ENCODE results near the gene RNASEH2A.
A peak's percentile ranks its signal among the peaks of the same experiment; 100 is the strongest.

Gene RNASEH2A

DNA sequence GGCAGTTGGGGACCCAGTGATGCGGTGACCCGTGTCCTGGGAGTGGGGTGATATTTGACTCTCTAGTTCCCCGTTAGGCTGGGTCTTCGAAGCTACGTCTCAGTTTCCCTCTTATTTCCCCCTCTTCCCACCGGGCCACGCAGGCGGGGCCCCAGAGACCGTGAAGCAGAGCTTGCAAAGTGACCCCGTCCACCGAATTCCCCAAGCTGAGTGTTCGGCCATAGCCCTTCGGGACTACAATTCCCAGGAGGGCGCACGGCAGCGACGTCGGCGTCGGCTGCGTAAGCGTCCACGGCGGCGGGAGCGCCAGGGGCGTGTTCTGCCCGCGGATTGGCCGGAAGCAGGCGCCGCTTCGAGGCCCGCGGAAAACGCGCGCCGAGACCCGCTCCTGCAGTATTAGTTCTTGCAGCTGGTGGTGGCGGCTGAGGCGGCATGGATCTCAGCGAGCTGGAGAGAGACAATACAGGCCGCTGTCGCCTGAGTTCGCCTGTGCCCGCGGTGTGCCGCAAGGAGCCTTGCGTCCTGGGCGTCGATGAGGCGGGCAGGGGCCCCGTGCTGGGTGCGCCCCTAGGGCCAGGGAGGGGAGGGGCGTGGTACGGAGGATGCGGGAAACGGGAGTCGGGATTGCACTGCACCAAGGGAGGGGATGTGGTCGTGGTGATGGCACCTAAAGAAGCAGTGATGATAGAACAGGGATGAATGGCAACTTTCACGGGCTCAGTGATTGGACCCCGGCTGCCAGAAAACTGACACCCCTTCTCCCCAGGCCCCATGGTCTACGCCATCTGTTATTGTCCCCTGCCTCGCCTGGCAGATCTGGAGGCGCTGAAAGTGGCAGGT lies at the start of gene RNASEH2A:
Gene RNASEH2A (plus strand): TSS at position 343 of the 840 bp plus-strand sequence. CDS start 90 bp downstream, at position 433.
- peak; percentile 85 for DNase-seq

DNA sequence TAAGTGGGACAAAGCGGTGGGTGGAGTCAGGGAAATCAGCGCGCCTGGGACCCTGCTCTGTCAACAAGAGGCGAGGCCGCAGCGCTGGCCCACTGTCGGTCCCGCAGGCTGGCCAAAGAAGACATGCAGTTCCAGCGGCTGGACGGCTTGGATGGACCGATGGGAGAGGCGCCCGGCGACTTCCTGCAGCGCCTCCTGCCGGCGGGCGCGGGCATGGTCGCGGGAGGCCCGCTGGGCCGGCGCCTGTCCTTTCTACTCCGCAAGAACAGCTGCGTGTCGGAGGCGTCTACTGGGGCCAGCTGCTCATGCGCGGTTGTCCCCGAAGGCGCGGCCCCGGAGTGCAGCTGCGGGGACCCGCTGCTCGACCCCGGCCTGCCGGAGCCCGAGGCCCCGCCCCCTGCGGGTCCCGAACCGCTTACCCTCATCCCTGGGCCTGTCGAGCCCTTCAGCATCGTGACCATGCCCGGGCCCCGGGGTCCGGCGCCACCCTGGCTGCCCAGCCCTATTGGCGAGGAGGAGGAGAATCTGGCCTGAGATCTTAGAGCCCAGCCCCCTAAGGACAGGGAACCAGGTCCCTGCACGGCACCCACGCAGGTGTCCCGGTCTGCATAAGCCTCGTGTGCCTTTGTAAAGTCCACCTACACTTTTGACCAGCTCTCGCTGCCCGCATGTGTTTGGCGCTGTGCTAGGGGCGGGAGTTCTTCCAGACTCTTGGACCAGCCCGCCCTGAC lies 48.7 kb upstream of the RNASEH2A start:
- DNase-seq, result peak; percentile 62

DNA sequence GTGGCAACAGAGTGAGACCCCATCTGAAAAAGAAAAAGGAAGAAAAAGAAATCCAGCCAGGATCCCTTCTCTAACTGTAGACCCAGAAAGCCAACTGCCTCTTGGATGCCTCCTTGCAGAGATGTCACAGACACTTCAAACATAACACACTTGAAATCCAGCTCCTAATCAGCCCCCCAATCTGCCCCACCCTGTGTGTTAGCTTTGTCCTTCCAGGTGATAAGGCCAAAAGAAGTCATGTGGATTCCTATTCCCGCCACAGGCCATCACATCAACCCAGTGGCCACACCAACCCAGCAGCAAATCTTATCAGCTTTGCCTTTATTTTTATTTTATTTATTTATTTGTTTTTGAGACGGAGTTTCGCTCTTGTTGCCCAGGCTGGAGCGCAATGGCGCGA lies 46.7 kb upstream of the RNASEH2A start:
- DNase-seq, result no peak

DNA sequence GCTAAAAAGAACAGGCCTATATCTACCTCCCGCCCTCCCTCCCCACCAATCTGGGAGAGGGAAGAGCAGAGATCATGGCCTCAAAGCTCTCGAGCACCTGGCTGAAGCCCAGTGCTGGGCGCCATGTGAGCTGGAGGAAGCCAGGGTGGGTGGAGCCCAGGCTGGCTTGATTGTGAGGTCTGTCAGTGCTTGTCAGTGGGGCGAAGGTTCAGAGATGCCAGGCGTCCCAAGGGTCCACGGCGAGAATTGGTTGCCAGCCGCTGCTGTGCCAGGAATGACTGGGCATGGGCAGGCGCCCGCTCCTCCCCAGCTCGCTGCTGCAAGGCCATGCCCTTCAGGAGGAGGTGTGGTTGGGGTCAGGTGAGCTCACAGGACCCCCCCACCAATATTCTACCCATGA lies 43.3 kb upstream of the RNASEH2A start:
- no peak for DNase-seq

DNA sequence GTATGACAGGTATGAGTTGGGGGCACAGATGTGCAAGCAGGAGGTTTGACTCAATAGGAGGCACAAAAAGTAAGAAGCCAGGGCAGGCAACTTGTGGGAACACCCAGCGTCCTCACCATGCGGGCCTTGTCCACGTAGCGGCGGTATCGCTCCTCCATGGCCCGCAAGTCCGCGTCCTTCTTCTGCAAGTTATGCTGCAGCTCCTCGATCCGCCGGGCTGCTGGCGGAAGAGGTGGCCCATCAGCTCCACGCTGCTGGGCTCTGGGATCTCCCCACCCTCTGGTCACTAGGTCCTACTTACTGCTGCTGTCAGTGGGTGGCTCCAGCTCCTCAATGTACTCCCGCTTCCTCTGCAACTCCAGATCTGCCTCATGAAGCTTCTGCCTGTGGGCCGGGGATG lies 41.7 kb upstream of the RNASEH2A start:
- DNase-seq, result no peak

DNA sequence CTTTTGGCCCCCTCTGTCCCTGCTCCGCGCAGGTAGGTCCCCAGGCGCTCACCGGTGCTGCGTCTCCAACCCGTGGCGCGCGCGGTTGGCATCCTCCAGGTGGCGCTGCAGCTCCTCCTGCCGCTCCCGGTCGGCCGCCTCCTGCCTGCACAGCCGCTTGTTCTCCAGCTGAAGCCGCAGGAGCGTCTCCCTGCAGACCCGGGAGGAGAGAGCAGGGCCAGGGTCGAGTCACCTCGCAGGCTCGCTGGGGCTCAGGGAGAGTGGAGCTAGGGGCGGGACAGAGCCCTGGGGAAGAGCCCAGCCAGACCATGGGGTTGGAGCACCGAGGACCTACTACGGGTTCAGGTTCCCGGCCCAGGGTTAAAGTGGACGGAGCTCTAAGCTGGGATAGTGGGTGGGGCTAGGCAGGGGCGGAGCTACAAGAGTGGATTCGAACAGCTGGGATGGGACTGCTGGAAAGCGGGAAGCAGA lies 40.3 kb upstream of the RNASEH2A start:
- peak; percentile 73 for DNase-seq

DNA sequence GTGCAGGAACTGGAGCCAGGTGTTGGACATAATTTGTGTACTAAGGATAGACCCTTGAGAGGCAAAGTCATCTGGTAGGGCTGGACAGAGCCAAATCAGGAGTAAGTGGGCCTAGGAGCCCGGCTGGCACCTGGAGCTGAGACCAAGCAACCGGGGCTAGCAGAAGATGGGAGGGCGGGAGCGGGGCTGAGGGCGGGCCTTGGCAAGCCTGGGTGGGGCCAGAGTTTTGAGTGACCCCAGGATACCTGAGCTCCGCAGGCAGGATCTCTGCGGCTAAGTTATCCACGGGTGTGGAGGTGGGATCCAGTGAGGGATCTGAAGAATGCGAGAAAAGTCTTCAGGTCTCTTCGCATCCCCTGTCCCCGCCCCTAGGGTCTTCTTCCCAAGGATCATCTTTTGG lies 39.2 kb upstream of the RNASEH2A start:
- DNase-seq, result no peak

DNA sequence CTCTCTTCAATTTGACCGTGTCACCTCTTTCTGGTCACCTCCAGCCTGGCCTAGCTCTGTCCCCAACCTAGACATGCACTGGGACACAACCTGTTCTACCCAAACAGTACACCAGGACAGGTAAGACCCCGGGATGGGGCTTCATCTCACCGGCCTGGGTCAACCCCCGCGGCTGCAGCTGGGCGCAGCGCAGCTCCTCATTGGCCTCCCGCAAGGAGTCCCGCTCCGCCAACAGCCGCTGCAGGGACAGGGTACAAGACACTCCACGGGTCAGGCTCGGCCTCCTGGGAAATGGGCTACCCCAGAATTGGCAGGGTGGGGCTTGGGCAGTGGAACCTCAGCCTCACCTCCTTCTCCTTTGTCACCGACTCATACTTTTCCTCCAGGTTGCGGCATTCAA lies 38.7 kb upstream of the RNASEH2A start:
- DNase-seq, result no peak

DNA sequence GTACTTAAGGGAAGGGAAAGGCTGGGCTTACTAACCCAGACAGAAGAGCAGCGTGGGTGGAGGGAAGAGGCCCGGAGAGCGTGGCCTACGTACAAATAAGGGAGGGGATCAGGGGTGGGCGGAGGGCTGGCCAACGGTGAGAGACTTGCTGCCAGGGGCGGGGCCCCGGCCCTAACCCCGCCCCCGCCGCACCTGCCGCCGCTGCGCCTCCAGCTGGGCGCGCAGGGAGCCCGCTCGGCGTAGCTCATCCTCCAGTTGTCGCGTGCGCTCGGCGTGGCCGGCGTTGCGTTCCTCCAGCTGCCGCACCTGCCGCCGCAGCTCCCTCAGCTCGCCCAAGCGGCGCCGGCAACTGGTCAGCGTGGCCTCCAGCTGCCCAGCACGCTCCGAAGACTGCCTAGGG lies 36.7 kb upstream of the RNASEH2A start:
- peak; percentile 59 for DNase-seq

DNA sequence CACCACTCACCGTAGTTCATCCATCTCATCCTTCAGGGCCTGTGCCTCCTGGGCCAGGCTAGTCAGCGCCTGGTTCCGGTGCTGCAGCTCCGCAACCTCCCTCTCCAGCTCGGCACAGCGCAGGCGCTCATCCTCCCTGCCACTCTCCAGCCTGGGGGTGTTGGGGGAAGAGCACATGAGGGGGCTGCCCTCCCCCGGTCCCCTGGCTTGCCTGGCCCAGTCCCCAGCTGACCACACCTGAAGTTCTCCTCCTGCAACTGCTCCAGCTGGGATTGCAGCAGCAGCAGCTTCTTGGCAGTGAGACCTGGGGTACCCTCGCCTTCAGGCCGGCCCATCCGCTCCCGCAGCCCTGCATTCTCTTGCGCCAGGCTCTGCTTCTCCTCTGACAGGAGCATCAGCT lies 35.5 kb upstream of the RNASEH2A start:
- DNase-seq, result no peak

DNA sequence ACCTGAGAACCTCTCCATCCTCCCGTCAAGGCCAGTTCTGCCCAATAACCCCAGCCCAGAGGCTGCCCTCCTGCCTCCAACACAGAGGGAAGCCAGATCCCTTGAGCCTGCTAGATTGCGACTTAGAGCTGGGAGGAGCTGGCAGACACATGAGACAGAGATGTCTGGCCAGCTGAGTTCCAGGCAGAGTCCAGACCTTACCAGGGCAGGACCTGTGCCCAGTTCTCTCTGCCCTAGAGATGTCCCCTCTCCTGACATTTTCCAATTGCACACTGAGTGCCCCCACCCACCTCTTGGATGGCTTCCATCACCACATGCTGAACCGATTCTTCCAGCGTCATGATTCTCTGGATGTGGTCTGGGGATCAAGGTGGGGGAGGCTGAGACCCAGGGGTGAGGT lies 34.1 kb upstream of the RNASEH2A start:
- no peak for DNase-seq

DNA sequence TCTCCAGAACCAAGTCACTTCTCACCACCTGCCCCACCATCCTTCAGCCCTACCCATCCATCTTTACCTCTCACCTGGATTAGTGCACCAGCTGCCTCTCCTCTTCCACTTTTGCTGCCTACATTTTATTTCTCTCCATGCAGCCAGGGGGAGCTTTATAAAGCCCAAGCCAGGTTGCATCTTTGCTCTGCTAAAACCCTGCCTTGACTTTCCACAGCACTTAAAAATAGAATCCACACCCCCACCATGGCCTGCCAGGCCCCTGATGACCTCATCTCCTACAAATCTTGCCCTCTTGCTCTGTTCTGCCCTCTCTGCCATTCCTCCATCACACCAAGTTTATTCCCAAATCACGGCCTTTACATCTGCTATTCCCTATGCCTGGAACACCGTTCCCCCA lies 32.8 kb upstream of the RNASEH2A start:
- DNase-seq, result no peak

DNA sequence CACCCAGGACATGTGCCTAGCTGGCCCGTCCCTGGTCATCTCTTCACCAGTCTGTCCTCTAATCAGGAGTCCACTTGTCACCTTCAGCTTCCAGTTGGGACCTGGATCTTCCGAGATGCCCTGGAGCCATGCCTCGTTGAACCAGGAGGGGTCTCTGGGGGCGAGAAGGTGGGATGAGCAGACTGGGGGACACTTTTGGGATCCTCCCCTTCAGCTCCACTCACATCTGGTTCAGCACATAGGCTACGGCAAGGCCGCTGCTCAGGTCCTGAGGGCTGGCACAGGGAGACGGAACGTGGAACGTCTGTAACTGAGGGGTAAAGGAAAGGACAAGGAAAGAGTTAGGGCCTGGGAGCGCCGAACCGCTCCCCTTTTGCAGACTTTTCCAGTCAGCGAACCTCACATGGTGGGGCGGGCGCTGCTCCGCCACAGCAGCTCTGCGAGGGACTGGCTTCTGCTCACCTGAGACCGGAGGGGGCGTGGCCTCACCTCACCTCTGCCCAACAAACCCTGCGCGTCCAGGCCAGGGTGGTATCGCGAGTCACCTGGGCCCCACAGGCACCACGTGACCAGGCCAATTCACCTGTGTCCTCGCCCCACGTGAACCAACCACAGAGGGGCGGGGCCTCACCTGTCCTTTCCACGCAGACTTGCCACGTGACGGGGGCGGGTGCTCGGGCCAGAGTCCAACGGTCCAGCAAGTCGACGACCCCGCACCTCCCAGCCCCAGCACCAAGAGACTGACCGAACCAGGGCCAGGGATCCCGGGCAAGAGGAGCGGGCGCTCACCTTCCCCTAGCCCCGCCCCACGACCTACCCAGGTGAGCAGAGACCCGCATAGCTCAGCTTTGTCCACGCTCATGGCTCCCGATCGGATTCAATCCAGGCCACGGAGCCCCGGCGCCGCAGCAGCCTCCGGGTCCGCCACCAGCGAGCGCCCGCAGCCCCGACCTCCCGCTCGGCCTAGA lies 31.5 kb upstream of the RNASEH2A start, which contains the start of gene HOOK2:
Gene HOOK2 (minus strand): TSS at position 965 of the 968 bp plus-strand sequence. CDS start 103 bp downstream, at position 862.
- DNase-seq, result no peak

DNA sequence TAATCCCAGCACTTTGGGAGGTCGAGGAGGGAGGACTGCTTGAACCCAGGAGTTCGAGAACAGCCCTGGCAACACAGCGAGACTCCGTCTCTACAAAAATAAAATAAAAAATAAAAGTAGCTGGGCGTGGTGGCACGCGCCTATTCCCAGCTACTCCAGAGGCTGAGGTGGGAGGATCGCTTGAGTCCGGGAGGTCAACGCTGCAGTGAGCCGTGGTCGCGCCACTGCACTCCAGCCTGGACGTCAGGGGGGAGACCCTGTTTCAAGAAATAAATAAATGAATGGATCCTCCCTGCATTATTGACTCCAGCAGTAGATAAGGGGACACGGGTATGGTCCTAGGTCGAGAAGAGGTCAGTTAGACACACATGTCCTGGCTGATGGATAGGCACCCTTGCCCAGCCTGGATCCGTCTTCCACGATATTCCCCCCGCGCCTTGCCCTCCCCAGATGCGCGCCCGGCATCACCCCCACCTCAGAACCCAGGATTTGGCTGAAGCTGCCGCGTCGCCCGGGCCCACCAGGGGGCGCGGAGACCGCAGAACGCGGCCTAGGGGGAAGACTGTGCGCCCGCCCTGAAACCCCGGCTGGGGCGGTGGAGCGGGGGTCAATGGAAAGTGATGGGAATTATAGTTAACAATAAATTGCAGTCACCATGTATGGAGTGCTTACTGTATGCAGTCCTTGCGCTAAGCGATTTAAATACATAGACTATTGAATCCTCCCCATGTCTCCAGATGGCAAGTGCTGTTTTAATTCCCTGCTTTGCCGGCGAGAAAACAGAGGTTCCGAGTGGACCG lies 29.0 kb upstream of the RNASEH2A start:
- peak; percentile 82 for DNase-seq

DNA sequence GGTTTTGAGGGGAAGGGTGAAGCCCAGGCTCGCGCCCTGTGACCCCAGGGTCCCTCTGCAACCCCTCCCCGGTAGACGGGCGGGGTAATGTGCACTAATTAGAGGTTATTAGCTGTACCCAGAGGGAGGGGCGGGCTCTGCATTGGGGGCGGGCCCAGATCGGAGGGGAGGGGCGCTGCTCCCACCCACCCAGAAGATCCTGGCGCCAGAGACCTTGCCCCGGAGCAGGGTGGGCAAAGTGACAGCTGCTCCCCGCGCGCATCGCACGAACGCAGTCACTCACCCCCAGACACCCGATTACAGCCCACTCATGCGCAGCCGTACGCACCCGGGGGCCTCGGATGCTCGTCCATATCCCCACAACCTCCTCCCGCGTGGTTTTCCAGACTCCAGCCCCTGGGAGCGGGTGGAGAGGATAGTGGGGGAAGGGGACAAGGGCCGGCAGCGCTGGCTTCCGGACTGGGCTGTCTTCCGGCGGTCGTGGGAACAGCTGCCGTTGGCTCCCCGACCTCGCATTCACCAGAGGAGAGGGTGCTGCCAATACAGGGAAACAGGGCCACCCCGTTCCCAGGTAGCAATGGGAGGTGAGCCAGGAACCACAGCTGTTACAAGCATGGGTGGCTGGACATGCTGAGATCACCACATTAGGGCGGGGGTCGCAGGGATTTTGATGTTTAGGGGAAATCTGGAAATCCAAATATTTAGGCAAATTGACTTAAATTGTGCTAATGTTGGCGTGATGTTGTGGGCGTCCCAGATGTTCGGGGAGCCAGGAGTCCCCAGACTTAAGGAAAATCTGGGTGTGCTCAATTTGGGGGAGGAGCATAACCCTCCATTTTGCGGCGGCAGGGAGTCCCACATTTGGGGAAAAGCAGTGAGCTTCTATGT lies 28.1 kb upstream of the RNASEH2A start:
- peak; percentile 47 for DNase-seq

DNA sequence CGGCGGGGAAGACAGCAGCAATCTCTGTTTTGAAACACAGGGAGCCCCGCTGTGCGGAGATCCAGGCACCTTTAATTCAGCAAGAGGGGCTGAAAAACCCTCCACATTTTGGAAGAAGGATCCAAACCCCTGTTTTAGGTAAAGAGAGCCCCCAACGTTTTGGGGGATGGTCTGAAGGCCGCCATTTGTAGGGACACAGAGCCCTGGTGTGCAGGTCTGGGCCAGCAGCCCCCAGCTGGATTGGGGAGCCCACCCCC lies 27.6 kb upstream of the RNASEH2A start:
- no peak for DNase-seq

DNA sequence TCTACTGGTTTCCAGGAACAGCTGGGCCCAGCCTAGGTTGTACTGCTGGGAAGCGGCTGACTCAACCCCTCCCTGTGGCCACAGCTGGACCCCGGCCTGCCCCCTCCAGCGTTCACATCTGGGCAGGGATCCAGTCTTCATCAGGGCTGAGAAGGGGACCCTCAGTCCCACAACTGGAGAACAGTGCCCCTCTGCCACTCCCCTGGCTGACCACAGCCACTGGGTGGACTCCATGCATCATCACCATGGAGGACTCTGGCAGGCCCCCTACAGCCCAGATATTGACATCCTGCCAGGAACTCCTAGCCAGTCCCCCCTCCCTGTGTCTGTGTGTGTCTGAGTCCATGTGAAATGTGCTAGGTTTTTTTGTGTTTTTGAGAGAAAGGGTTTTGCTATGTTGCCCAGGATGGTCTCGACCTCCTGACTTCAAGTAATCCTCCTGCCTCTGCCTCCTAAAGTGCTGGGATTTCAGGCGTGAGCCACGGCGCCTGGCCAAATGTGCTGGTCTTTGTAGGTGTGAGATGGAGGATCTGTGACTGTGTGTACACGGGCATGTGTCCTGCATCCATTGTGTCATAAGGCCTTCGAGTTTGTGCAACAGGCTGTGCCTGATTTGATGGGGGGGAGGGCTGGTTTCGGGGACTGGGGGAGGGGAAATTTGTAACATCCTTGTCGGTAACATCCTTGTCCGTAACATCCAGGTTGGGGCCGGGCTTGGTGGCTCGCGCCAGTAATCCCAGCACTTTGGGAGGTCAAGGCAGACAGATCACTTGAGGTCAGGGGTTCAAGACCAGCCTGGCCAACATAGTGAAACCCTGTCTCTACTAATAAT lies 27.0 kb upstream of the RNASEH2A start:
- DNase-seq, result no peak

DNA sequence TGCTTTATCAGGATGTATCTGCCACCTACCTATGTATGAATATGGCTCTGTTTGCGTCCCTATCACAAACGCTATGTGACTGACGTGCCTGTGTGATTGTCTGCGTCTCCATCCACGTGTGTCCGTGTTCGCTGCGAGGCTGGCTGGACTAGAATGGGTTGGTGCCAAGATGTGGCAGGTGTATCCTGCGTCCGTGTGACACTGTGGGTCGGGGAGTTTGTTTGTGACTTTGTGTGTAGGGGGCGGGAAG lies 24.3 kb upstream of the RNASEH2A start:
- DNase-seq, result no peak

DNA sequence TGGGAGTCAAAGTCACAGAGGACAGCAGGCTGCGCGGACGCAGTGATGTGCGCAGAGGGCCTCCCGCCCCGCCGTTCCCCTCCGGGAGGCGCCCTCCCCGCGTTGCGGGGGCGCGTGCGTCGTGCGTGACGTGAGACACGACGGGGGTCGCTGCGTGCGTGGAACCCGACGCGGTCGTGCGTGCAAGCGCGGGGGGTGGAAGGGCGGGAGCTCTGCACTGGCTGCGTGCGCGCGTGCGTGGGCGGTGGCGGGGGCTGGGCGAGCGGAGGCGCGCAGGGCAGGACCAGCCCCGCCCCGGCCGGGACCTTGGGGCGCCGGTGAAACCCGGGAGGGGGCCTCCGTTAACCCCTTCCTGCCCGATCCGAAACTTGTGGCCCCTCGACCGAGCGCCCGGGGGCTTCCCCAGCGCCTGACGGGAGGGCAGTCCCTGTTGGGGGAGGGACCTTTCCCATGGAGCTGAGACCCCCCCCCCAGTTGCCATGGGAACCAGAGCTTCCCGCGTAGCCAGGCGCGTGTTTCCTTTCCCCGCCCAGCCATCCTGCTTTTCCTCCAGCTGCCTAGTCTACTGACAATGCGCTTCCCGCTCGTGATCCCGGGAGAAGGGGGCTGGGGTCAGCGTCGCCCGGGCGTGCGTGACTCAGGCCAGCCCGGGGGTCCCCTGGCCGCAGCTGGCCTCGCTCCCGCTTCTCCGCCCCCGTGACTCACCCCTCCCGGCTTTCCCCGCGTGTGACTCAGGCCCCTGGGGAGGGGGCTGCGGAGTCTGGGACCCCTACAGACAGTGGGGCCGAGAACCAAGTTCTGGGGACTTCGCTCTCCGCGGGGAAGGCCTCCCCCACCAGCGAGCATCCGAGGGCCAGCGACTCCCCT lies 23.7 kb upstream of the RNASEH2A start:
- DNase-seq, result peak; percentile 91

Data from stimulated activated CD4-positive, alpha-beta T cell treated with anti-CD3 and anti-CD28 coated beads, Interleukin-12 subunit alpha, Interleukin-12 subunit beta, amount 100 ng/mL, for 4 hours (primary cell).